ENCODE data around the gene IFIT3.

Gene IFIT3

DNA sequence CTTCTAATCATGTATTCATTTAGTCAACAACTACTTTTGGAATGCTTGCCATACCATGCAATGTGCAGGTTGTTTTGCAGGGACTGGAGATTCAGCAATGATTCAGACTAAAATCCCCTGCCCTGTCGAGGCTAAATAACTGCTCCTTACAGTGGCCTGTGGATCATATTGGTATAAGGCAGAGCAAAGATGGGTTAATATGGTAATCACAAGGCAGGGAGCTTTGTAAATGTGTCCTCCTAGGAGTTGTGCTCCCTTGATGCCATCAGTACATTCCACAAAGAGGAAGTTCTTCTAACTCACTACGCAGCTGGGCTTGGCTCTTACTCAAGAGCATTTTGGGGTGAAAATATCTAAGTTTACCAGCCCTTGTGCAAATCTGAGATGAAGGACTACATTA is 26.6 kb upstream of the IFIT3 start:
- no peak overlapping the region for H3K4me3 ChIP-seq (ENCODE audit: low read length in 2 of 2)
- no peak overlapping the region for H4K8ac ChIP-seq (ENCODE audit: low read depth, low read length)
- no CpG with 5 or more reads among the region's 2 CpGs for WGBS, 2 donors (ENCODE audit: extremely low coverage in 2 of 2, insufficient read length in 2 of 2, insufficient replicate concordance in 1 of 2)
- no peaks in the 10 kb centered on the region for H3K79me1 ChIP-seq (ENCODE audit: low read depth, low read length)
- peak overlapping the region; percentile 66 for H2AFZ ChIP-seq (ENCODE audit: low read length)
- no peak overlapping the region for H2BK5ac ChIP-seq (ENCODE audit: low read length)
- H2BK120ac ChIP-seq (ENCODE audit: low read depth, low read length) = no peak overlapping the region
- peaks cover 0 to 2% of the 10 kb centered on the region in 2 donors for H3K9me3 ChIP-seq (replicated peaks in 1 of 2; ENCODE audit: control insufficient read depth in 2 of 2, insufficient read depth in 1 of 2, low read depth in 1 of 2, low read length in 2 of 2)
- no peak for DNase-seq (ENCODE audit: low spot score)
- H2AK5ac ChIP-seq (ENCODE audit: low read depth, low read length) = no peak overlapping the region
- no peaks in the 10 kb centered on the region for H3K27me3 ChIP-seq (ENCODE audit: control insufficient read depth in 3 of 3, insufficient read depth in 3 of 3, low read depth in 1 of 3, low read length in 3 of 3)
- peaks cover 3 to 10% of the 10 kb centered on the region in 2 donors for H3K4me1 ChIP-seq (ENCODE audit: control insufficient read depth in 2 of 2, insufficient read depth in 1 of 2, low read depth in 1 of 2, low read length in 2 of 2)
- no peak overlapping the region for H3K14ac ChIP-seq (ENCODE audit: low read length)
- no peak overlapping the region for H3K18ac ChIP-seq (ENCODE audit: low read length)
- H3K9ac ChIP-seq (ENCODE audit: low read depth, low read length, poor library complexity) = no peak overlapping the region
- H2BK12ac ChIP-seq (ENCODE audit: low read length) = no peak overlapping the region
- H3K4me2 ChIP-seq (ENCODE audit: insufficient read depth, low read length, poor library complexity, severe bottlenecking) = peak overlapping the region; percentile 29
- no peak overlapping the region for H4K91ac ChIP-seq (ENCODE audit: low read depth, low read length, poor library complexity)
- H3K23ac ChIP-seq (ENCODE audit: low read depth, low read length, poor library complexity) = no peak overlapping the region
- H3K36me3 ChIP-seq (replicated peaks in 1 of 2; ENCODE audit: control insufficient read depth in 2 of 2, insufficient read depth in 2 of 2, low read length in 2 of 2) = peaks cover 0 to 2% of the 10 kb centered on the region in 2 donors
- H2BK15ac ChIP-seq (ENCODE audit: low read length) = no peak overlapping the region
- no peak overlapping the region for H3K4ac ChIP-seq (ENCODE audit: low read length)
- no peak overlapping the region for H3K27ac ChIP-seq (replicated peaks; ENCODE audit: low read length)

GRCh38 chr10:89301721-89302445 is 25.9 kb upstream of the IFIT3 start, which contains the start of gene IFIT2:
TSS of gene IFIT2 (plus strand) at chr10:89302046. CDS start at chr10:89302124, 78 bp downstream.
- Histone ChIP-seq H3K27ac (replicated peaks; ENCODE audit: low read length) (no peak within 1 kb of the TSS), H2AK5ac (ENCODE audit: low read depth, low read length) (no peak within 1 kb of the TSS), H3K4ac (ENCODE audit: low read length) (no peak within 1 kb of the TSS), H3K36me3 (replicated peaks in 1 of 2; ENCODE audit: control insufficient read depth in 2 of 2, insufficient read depth in 2 of 2, low read length in 2 of 2) (peaks cover 0 to 2% of the 10 kb centered on the region in 2 donors), H4K91ac (ENCODE audit: low read depth, low read length, poor library complexity) (no peak within 1 kb of the TSS), H3K9ac (ENCODE audit: low read depth, low read length, poor library complexity) (no peak within 1 kb of the TSS), H2BK120ac (ENCODE audit: low read depth, low read length) (no peak within 1 kb of the TSS), H3K79me1 (ENCODE audit: low read depth, low read length) (no peaks in the 10 kb centered on the region), H3K14ac (ENCODE audit: low read length) (no peak within 1 kb of the TSS), H3K18ac (ENCODE audit: low read length) (no peak within 1 kb of the TSS), H3K9me3 (replicated peaks in 1 of 2; ENCODE audit: control insufficient read depth in 2 of 2, insufficient read depth in 1 of 2, low read depth in 1 of 2, low read length in 2 of 2) (peaks cover 0 to 2% of the 10 kb centered on the region in 2 donors), H3K23ac (ENCODE audit: low read depth, low read length, poor library complexity) (no peak within 1 kb of the TSS), H3K4me3 (ENCODE audit: low read length in 2 of 2) (no peak within 1 kb of the TSS), H2BK5ac (ENCODE audit: low read length) (no peak within 1 kb of the TSS), H3K4me1 (ENCODE audit: control insufficient read depth in 2 of 2, insufficient read depth in 1 of 2, low read depth in 1 of 2, low read length in 2 of 2) (peaks cover 3 to 10% of the 10 kb centered on the region in 2 donors), H3K27me3 (ENCODE audit: control insufficient read depth in 3 of 3, insufficient read depth in 3 of 3, low read depth in 1 of 3, low read length in 3 of 3) (no peaks in the 10 kb centered on the region), H3K4me2 (ENCODE audit: insufficient read depth, low read length, poor library complexity, severe bottlenecking) (peak within 1 kb of the TSS; percentile 29), H4K8ac (ENCODE audit: low read depth, low read length) (no peak within 1 kb of the TSS), H2AFZ (ENCODE audit: low read length) (peak within 1 kb of the TSS; percentile 66), H2BK15ac (ENCODE audit: low read length) (no peak within 1 kb of the TSS), H2BK12ac (ENCODE audit: low read length) (no peak within 1 kb of the TSS)
- DNase-seq (ENCODE audit: low spot score) = no peak
- no CpG with 5 or more reads among the region's 10 CpGs for WGBS, 2 donors (ENCODE audit: extremely low coverage in 2 of 2, insufficient read length in 2 of 2, insufficient replicate concordance in 1 of 2)

- Histone ChIP-seq H3K4ac (ENCODE audit: low read length) (no peak overlapping the region), H4K8ac (ENCODE audit: low read depth, low read length) (no peak overlapping the region), H3K27me3 (ENCODE audit: control insufficient read depth in 3 of 3, insufficient read depth in 3 of 3, low read depth in 1 of 3, low read length in 3 of 3) (no peaks in the 10 kb centered on the region), H2BK15ac (ENCODE audit: low read length) (no peak overlapping the region), H4K91ac (ENCODE audit: low read depth, low read length, poor library complexity) (no peak overlapping the region), H2AK5ac (ENCODE audit: low read depth, low read length) (no peak overlapping the region), H3K4me2 (ENCODE audit: insufficient read depth, low read length, poor library complexity, severe bottlenecking) (no peak overlapping the region), H2BK5ac (ENCODE audit: low read length) (no peak overlapping the region), H3K27ac (replicated peaks; ENCODE audit: low read length) (no peak overlapping the region), H2BK12ac (ENCODE audit: low read length) (no peak overlapping the region), H3K18ac (ENCODE audit: low read length) (no peak overlapping the region), H3K9me3 (replicated peaks in 1 of 2; ENCODE audit: control insufficient read depth in 2 of 2, insufficient read depth in 1 of 2, low read depth in 1 of 2, low read length in 2 of 2) (peaks cover 0 to 2% of the 10 kb centered on the region in 2 donors), H2BK120ac (ENCODE audit: low read depth, low read length) (no peak overlapping the region), H3K9ac (ENCODE audit: low read depth, low read length, poor library complexity) (no peak overlapping the region), H3K79me1 (ENCODE audit: low read depth, low read length) (no peaks in the 10 kb centered on the region), H2AFZ (ENCODE audit: low read length) (no peak overlapping the region), H3K4me1 (ENCODE audit: control insufficient read depth in 2 of 2, insufficient read depth in 1 of 2, low read depth in 1 of 2, low read length in 2 of 2) (peaks cover 3 to 10% of the 10 kb centered on the region in 2 donors), H3K36me3 (replicated peaks in 1 of 2; ENCODE audit: control insufficient read depth in 2 of 2, insufficient read depth in 2 of 2, low read length in 2 of 2) (peaks cover 0 to 2% of the 10 kb centered on the region in 2 donors), H3K23ac (ENCODE audit: low read depth, low read length, poor library complexity) (no peak overlapping the region), H3K4me3 (ENCODE audit: low read length in 2 of 2) (no peak overlapping the region), H3K14ac (ENCODE audit: low read length) (no peak overlapping the region)
- no CpG with 5 or more reads among the region's 3 CpGs for WGBS, 2 donors (ENCODE audit: extremely low coverage in 2 of 2, insufficient read length in 2 of 2, insufficient replicate concordance in 1 of 2)
- DNase-seq (ENCODE audit: low spot score) = no peak
Observed at GRCh38 chr10:89302625-89303024, 25.2 kb upstream of the IFIT3 start.

- no peak overlapping the region for H2BK15ac ChIP-seq (ENCODE audit: low read length)
- peaks cover 0 to 2% of the 10 kb centered on the region in 2 donors for H3K9me3 ChIP-seq (replicated peaks in 1 of 2; ENCODE audit: control insufficient read depth in 2 of 2, insufficient read depth in 1 of 2, low read depth in 1 of 2, low read length in 2 of 2)
- no peaks in the 10 kb centered on the region for H3K27me3 ChIP-seq (ENCODE audit: control insufficient read depth in 3 of 3, insufficient read depth in 3 of 3, low read depth in 1 of 3, low read length in 3 of 3)
- H2BK5ac ChIP-seq (ENCODE audit: low read length) = no peak overlapping the region
- no peak for DNase-seq (ENCODE audit: low spot score)
- peak overlapping the region; percentile 8 for H2AFZ ChIP-seq (ENCODE audit: low read length)
- H3K79me1 ChIP-seq (ENCODE audit: low read depth, low read length) = no peaks in the 10 kb centered on the region
- H2BK12ac ChIP-seq (ENCODE audit: low read length) = no peak overlapping the region
- no peak overlapping the region for H2BK120ac ChIP-seq (ENCODE audit: low read depth, low read length)
- H3K27ac ChIP-seq (replicated peaks; ENCODE audit: low read length) = no peak overlapping the region
- H3K36me3 ChIP-seq (replicated peaks in 1 of 2; ENCODE audit: control insufficient read depth in 2 of 2, insufficient read depth in 2 of 2, low read length in 2 of 2) = peaks cover 0 to 2% of the 10 kb centered on the region in 2 donors
- no peak overlapping the region for H4K8ac ChIP-seq (ENCODE audit: low read depth, low read length)
- peaks cover 3 to 10% of the 10 kb centered on the region in 2 donors for H3K4me1 ChIP-seq (ENCODE audit: control insufficient read depth in 2 of 2, insufficient read depth in 1 of 2, low read depth in 1 of 2, low read length in 2 of 2)
- no peak overlapping the region for H3K4ac ChIP-seq (ENCODE audit: low read length)
- no CpG with 5 or more reads among the region's 2 CpGs for WGBS, 2 donors (ENCODE audit: extremely low coverage in 2 of 2, insufficient read length in 2 of 2, insufficient replicate concordance in 1 of 2)
- no peak overlapping the region for H2AK5ac ChIP-seq (ENCODE audit: low read depth, low read length)
- no peak overlapping the region for H3K4me3 ChIP-seq (ENCODE audit: low read length in 2 of 2)
- no peak overlapping the region for H3K18ac ChIP-seq (ENCODE audit: low read length)
- no peak overlapping the region for H4K91ac ChIP-seq (ENCODE audit: low read depth, low read length, poor library complexity)
- H3K9ac ChIP-seq (ENCODE audit: low read depth, low read length, poor library complexity) = no peak overlapping the region
- H3K23ac ChIP-seq (ENCODE audit: low read depth, low read length, poor library complexity) = no peak overlapping the region
- no peak overlapping the region for H3K4me2 ChIP-seq (ENCODE audit: insufficient read depth, low read length, poor library complexity, severe bottlenecking)
- no peak overlapping the region for H3K14ac ChIP-seq (ENCODE audit: low read length)
Observed at GRCh38 chr10:89303161-89303560, 24.6 kb upstream of the IFIT3 start.

All from neuronal stem cell (in vitro differentiated cells).